GM12878 (cell line): ENCODE data around the gene ATP5F1D. TPM values are rescaled to one million over a fixed set of nuclear protein-coding genes. Genes with fewer than 3 reads are reported as not detected.
A peak's percentile ranks its signal among the peaks of the same experiment; 100 is the strongest.

Source experiments
- BHLHE40 ChIP-seq, 2 experiments: fragments of 450-650 bp in 1 of 2; IDR thresholded peaks; 2 replicates each; pipeline ENCODE4 v1.6.1; 2011 to 2017; ENCODE audit warnings: low read depth in 2 of 2, borderline replicate concordance in 1 of 2, improper control_type of control experiment in 1 of 2, low read length in 1 of 2, mild to moderate bottlenecking in 1 of 2
- CBX5 ChIP-seq: sonication (generic); IDR thresholded peaks from 2 replicates; pipeline ENCODE4 v1.6.1; 2016; ENCODE audit warnings: low read depth, moderate library complexity, mild to moderate bottlenecking, inconsistent platforms
- CTCF ChIP-seq, 3 experiments: IDR thresholded peaks in 2 of 3; conservative IDR thresholded peaks in 1 of 3; 2 replicates each; pipeline ENCODE4 v1.5.1; 2011; ENCODE audit warnings: low read depth in 3 of 3, low read length in 3 of 3, mild to moderate bottlenecking in 3 of 3, control low read depth in 2 of 3, moderate library complexity in 2 of 3, inconsistent platforms in 1 of 3, mixed read lengths in 1 of 3; ENCODE audit not compliant: control insufficient read depth in 2 of 3, insufficient read depth in 1 of 3; ENCODE audit errors: extremely low read depth in 1 of 3
- CUX1 ChIP-seq: IDR thresholded peaks from 2 replicates; pipeline ENCODE4 v1.6.1; 2012; ENCODE audit warnings: improper control_type of control experiment, low read depth, low read length; ENCODE audit not compliant: insufficient replicate concordance
- EED ChIP-seq: sonication (generic); IDR thresholded peaks from 2 replicates; pipeline ENCODE4 v1.6.1; 2016; ENCODE audit warnings: antibody characterized with exemption, low read depth
- ESRRA ChIP-seq: IDR thresholded peaks from 2 replicates; pipeline ENCODE4 v1.6.1; 2012; ENCODE audit warnings: mild to moderate bottlenecking, low read length, improper control_type of control experiment
- HSF1 ChIP-seq: fragments of 150-350 bp; IDR thresholded peaks from 2 replicates; pipeline ENCODE4 v1.6.1; 2014; ENCODE audit warnings: mild to moderate bottlenecking, low read depth, low read length
- IRF3 ChIP-seq: fragments of 450-650 bp; IDR thresholded peaks from 2 replicates; pipeline ENCODE4 v1.6.1; 2014; ENCODE audit warnings: mild to moderate bottlenecking
- PML ChIP-seq: IDR thresholded peaks from 2 replicates; pipeline ENCODE4 v1.6.1; 2012; ENCODE audit warnings: low read length, inconsistent platforms
- RAD21 ChIP-seq: IDR thresholded peaks from 2 replicates; pipeline ENCODE4 v1.6.1; 2011; ENCODE audit warnings: mild to moderate bottlenecking, low read depth, low read length, moderate library complexity; ENCODE audit not compliant: insufficient read depth
- RBBP5 ChIP-seq: fragments of 200-600 bp; sonication (generic); conservative IDR thresholded peaks from 2 replicates; pipeline ENCODE4 v1.6.1; 2016
- SIN3A ChIP-seq: IDR thresholded peaks from 2 replicates; pipeline ENCODE4 v1.6.1; 2012; ENCODE audit warnings: low read depth, low read length, improper control_type of control experiment
- polyA plus RNA-seq, 11 experiments: library from polyadenylated mRNA; depleted of rRNA in 4 of 11; unstranded in 6 of 11; stranded (reverse) in 5 of 11; fragments of >200 nt; fragmentation: Nextera tagmentation in 4 of 11; fragmentation: Illumina TruSeq in 1 of 11; extraction: Ambion mirVana in 4 of 11; extraction: Trizol in 1 of 11; gene quantifications; 1 replicate in 1 of 11; 2 replicates in 10 of 11; pipeline versions ENCODE4 v1.2.1 to v1.2.3, GENCODE V29; 2011 to 2016; ENCODE audit warnings: inconsistent platforms in 2 of 11, missing spikeins in 2 of 11, low read depth in 1 of 11
- total RNA-seq, 4 experiments: library from RNA; depleted of rRNA in 3 of 4; stranded (reverse); fragments of >200 nt in 3 of 4; fragmentation: Illumina TruSeq in 1 of 4; extraction: Trizol in 1 of 4; gene quantifications; 2 replicates each; pipeline versions ENCODE4 v1.2.1 to v1.2.3, GENCODE V29; 2013 to 2021
- TF ChIP-seq, protein P1 (sequence below): fragments of 450-650 bp; IDR thresholded peaks from 2 replicates; pipeline ENCODE4 v1.6.1; 2018; ENCODE audit warnings: mild to moderate bottlenecking, low read depth, moderate library complexity; ENCODE audit not compliant: partially characterized antibody
- TF ChIP-seq, protein P2 (sequence below): IDR thresholded peaks from 2 replicates; pipeline ENCODE4 v1.6.1; 2012; ENCODE audit warnings: low read depth, low read length, improper control_type of control experiment

The ATP5F1D gene
- total and polyA plus RNA-seq, 10 of the 15 experiments (the other 5 are each of a cell fraction or from before 2014, with no cell fraction given): 7.2 to 357 (median 49.5) TPM

GRCh38 chr19:1259876-1260748 lies 18.6 kb downstream of the ATP5F1D start (continued):
- no peak for TF ChIP-seq HSF1
- no peak for TF ChIP-seq PML
- TF ChIP-seq CUX1: no peak
- no peak for TF ChIP-seq CBX5
- TF ChIP-seq EED: no peak
- no peak for TF ChIP-seq SIN3A
- TF ChIP-seq BHLHE40 (IDR thresholded peaks at IDR 0.05; ENCODE audit: borderline replicate concordance in 1 of 2, low read depth in 2 of 2, low read length in 1 of 2): peak; percentile 49 to 76; a peak in 3 of 4 replicates
- TF ChIP-seq IRF3: no peak
- no peak for TF ChIP-seq RBBP5
- no peak for TF ChIP-seq RAD21
- TF ChIP-seq, protein P1, sequence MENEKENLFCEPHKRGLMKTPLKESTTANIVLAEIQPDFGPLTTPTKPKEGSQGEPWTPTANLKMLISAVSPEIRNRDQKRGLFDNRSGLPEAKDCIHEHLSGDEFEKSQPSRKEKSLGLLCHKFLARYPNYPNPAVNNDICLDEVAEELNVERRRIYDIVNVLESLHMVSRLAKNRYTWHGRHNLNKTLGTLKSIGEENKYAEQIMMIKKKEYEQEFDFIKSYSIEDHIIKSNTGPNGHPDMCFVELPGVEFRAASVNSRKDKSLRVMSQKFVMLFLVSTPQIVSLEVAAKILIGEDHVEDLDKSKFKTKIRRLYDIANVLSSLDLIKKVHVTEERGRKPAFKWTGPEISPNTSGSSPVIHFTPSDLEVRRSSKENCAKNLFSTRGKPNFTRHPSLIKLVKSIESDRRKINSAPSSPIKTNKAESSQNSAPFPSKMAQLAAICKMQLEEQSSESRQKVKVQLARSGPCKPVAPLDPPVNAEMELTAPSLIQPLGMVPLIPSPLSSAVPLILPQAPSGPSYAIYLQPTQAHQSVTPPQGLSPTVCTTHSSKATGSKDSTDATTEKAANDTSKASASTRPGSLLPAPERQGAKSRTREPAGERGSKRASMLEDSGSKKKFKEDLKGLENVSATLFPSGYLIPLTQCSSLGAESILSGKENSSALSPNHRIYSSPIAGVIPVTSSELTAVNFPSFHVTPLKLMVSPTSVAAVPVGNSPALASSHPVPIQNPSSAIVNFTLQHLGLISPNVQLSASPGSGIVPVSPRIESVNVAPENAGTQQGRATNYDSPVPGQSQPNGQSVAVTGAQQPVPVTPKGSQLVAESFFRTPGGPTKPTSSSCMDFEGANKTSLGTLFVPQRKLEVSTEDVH: no peak
- no peak; the same call in 1 of the 2 replicates for TF ChIP-seq ESRRA
- TF ChIP-seq, protein P2, sequence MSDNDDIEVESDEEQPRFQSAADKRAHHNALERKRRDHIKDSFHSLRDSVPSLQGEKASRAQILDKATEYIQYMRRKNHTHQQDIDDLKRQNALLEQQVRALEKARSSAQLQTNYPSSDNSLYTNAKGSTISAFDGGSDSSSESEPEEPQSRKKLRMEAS: no peak; the same call in 1 of the 2 replicates
- TF ChIP-seq CTCF (IDR thresholded peaks at IDR 0.05 in 2 of 3, conservative IDR thresholded peaks at IDR 0.05 in 1 of 3; ENCODE audit: control insufficient read depth in 2 of 3, extremely low read depth in 1 of 3, insufficient read depth in 1 of 3, low read depth in 3 of 3, low read length in 3 of 3): no peak
